MM.1S (cell line): ENCODE results near the gene CCDC38.

Experiments used
- EZH2 ChIP-seq: fragments of 300-600 bp; sonication (generic); optimal IDR thresholded peaks from 2 replicates; pipeline ENCODE3; 2017; ENCODE audit warnings: low read depth, mild to moderate bottlenecking, antibody characterized with exemption, low read length, mixed read lengths
- TF ChIP-seq, protein P1 (sequence below): fragments of 300-600 bp; sonication (generic); IDR thresholded peaks from 2 replicates; pipeline ENCODE4 v1.5.1; 2016; ENCODE audit warnings: antibody characterized with exemption, low read length, mixed read lengths

- no peak for TF ChIP-seq EZH2
- TF ChIP-seq, protein P1, sequence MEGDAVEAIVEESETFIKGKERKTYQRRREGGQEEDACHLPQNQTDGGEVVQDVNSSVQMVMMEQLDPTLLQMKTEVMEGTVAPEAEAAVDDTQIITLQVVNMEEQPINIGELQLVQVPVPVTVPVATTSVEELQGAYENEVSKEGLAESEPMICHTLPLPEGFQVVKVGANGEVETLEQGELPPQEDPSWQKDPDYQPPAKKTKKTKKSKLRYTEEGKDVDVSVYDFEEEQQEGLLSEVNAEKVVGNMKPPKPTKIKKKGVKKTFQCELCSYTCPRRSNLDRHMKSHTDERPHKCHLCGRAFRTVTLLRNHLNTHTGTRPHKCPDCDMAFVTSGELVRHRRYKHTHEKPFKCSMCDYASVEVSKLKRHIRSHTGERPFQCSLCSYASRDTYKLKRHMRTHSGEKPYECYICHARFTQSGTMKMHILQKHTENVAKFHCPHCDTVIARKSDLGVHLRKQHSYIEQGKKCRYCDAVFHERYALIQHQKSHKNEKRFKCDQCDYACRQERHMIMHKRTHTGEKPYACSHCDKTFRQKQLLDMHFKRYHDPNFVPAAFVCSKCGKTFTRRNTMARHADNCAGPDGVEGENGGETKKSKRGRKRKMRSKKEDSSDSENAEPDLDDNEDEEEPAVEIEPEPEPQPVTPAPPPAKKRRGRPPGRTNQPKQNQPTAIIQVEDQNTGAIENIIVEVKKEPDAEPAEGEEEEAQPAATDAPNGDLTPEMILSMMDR = no peak
These were observed 10.6 kb upstream of the CCDC38 start for GRCh38 chr12:95953000-95953399.
